GM12878 (cell line): ENCODE data around the gene FGB. TPM values are rescaled to one million over a fixed set of nuclear protein-coding genes. Genes with fewer than 3 reads are reported as not detected.

Source experiments
- ATAC-seq: fragments of 200-7000 bp; cut with Tn5 transposase; 3 replicates; pipeline ENCODE4 v1.9.1; 2020; ENCODE audit warnings: mild to moderate bottlenecking, moderate library complexity
- BruUV-seq: library from RNA; stranded (reverse); fragments of 400-500 nt; replicated peaks from 2 replicates; lab custom pipeline; 2021; lab: Mats Ljungman, UMichigan
- CTCF ChIA-PET: fragments of 300-600 bp; sonication (Branson Sonifier 250); formaldehyde crosslinking; extraction: SDS; loops from one replicate; lab custom pipeline; 2021; ENCODE audit warnings: inconsistent platforms; lab: Yijun Ruan, JAX
- POLR2A ChIA-PET: fragments of 350-600 bp; formaldehyde crosslinking; extraction: SDS; loops from one replicate; lab custom pipeline; 2021; ENCODE audit warnings: inconsistent platforms; lab: Charles Lee
- RAD21 ChIA-PET: fragments of 300-600 bp; sonication (Branson Sonifier 250); formaldehyde crosslinking; loops from one replicate; lab custom pipeline; 2023; ENCODE audit warnings: antibody characterized with exemption; ENCODE audit not compliant: unreplicated experiment; lab: Charles Lee
- SMC1A ChIA-PET: fragments of 300-600 bp; sonication (Branson Sonifier 250); formaldehyde crosslinking; loops from one replicate; lab custom pipeline; 2023; ENCODE audit not compliant: unreplicated experiment, uncharacterized antibody; lab: Charles Lee
- DNase-seq: peaks from one replicate; pipeline ENCODE4 v3.0.0-alpha.2; 2011; ENCODE audit warnings: low read depth, low spot score
- FAIRE-seq: peaks from 3 replicates; lab custom pipeline; 2011; peaks lifted over from hg19 to GRCh38; lab: Jason Lieb, UNC
- H2AFZ ChIP-seq: 2 replicates; pipeline ENCODE4 v1.6.0; 2011; ENCODE audit warnings: low read depth, low read length, control low read depth; ENCODE audit not compliant: control insufficient read depth
- H3K27ac ChIP-seq: 2 replicates; pipeline ENCODE4 v1.5.1; 2011; ENCODE audit warnings: control low read depth; ENCODE audit not compliant: control insufficient read depth, insufficient read depth
- H3K27me3 ChIP-seq, 2 experiments: replicated peaks in 1 of 2; 2 replicates each; pipeline versions ENCODE4 v1.6.0 to v1.6.1; 2011; ENCODE audit warnings: low read length in 1 of 2; ENCODE audit not compliant: control insufficient read depth in 2 of 2, insufficient read depth in 2 of 2
- H3K36me3 ChIP-seq, 2 experiments: 2 replicates each; pipeline ENCODE4 v1.5.1; 2011; ENCODE audit warnings: low read length in 1 of 2; ENCODE audit not compliant: control insufficient read depth in 2 of 2, insufficient read depth in 2 of 2
- H3K4me1 ChIP-seq: 2 replicates; pipeline ENCODE4 v1.6.1; 2011; ENCODE audit warnings: mild to moderate bottlenecking, low read length, moderate library complexity, mixed read lengths; ENCODE audit not compliant: control insufficient read depth, insufficient read depth
- H3K4me2 ChIP-seq: 2 replicates; pipeline ENCODE4 v1.6.0; 2011; ENCODE audit warnings: control low read depth; ENCODE audit not compliant: control insufficient read depth, insufficient read depth
- H3K4me3 ChIP-seq: fragments of 200-600 bp; sonication (generic); 2 replicates; pipeline ENCODE4 v1.5.1; 2016
- H3K79me2 ChIP-seq: 2 replicates; pipeline ENCODE4 v1.6.0; 2011; ENCODE audit warnings: low read length; ENCODE audit not compliant: control insufficient read depth, insufficient read depth
- H3K9ac ChIP-seq: 2 replicates; pipeline ENCODE4 v1.8.0; 2011; ENCODE audit warnings: low read length, control low read depth, mixed read lengths; ENCODE audit not compliant: control insufficient read depth, insufficient read depth
- H3K9me3 ChIP-seq: replicated peaks from 3 replicates; pipeline ENCODE4 v1.5.1; 2011; ENCODE audit warnings: mild to moderate bottlenecking, low read length; ENCODE audit not compliant: control insufficient read depth, insufficient read depth
- H4K20me1 ChIP-seq: 2 replicates; pipeline ENCODE4 v1.6.0; 2011; ENCODE audit not compliant: control insufficient read depth, insufficient read depth
- ASH2L ChIP-seq: fragments of 300-600, 200-600 bp; sonication (generic); IDR thresholded peaks from 2 replicates; pipeline ENCODE4 v1.6.1; 2017; ENCODE audit warnings: low read depth, mild to moderate bottlenecking, borderline replicate concordance
- CHD2 ChIP-seq: IDR thresholded peaks from 2 replicates; pipeline ENCODE4 v1.6.1; 2011; ENCODE audit warnings: low read depth, low read length, improper control_type of control experiment, borderline replicate concordance
- DPF2 ChIP-seq: fragments of 450-650 bp; IDR thresholded peaks from 2 replicates; pipeline ENCODE4 v1.6.1; 2017; ENCODE audit warnings: mild to moderate bottlenecking
- ETV6 ChIP-seq, 2 experiments: fragments of 450-650 bp in 1 of 2; IDR thresholded peaks in 1 of 2; conservative IDR thresholded peaks in 1 of 2; 2 replicates each; pipeline ENCODE4 v1.6.1; 2014; ENCODE audit warnings: antibody characterized with exemption in 1 of 2, borderline replicate concordance in 1 of 2, low read depth in 1 of 2, mild to moderate bottlenecking in 1 of 2, moderate library complexity in 1 of 2
- GATAD2B ChIP-seq: fragments of 450-650 bp; conservative IDR thresholded peaks from 2 replicates; pipeline ENCODE4 v1.6.1; 2017; ENCODE audit warnings: low read depth, mild to moderate bottlenecking, moderate library complexity
- IKZF2 ChIP-seq, 2 experiments: fragments of 450-650 bp; IDR thresholded peaks; 2 replicates each; pipeline ENCODE4 v1.6.1; 2017; ENCODE audit warnings: mild to moderate bottlenecking in 2 of 2, moderate library complexity in 2 of 2
- JUNB ChIP-seq: IDR thresholded peaks from 2 replicates; pipeline ENCODE4 v1.6.1; 2016; ENCODE audit warnings: antibody characterized with exemption, mild to moderate bottlenecking
- JUND ChIP-seq: IDR thresholded peaks from 2 replicates; pipeline ENCODE4 v1.6.1; 2012; ENCODE audit warnings: low read depth, mild to moderate bottlenecking, low read length, improper control_type of control experiment, moderate library complexity
- MLLT1 ChIP-seq: fragments of 450-650 bp; IDR thresholded peaks from 2 replicates; pipeline ENCODE4 v1.6.1; 2016; ENCODE audit warnings: mild to moderate bottlenecking
- MYB ChIP-seq: fragments of 150-350 bp; IDR thresholded peaks from 2 replicates; pipeline ENCODE4 v1.6.1; 2014; ENCODE audit warnings: mild to moderate bottlenecking, low read depth, low read length, borderline replicate concordance
- RAD21 ChIP-seq: IDR thresholded peaks from 2 replicates; pipeline ENCODE4 v1.6.1; 2011; ENCODE audit warnings: mild to moderate bottlenecking, low read depth, low read length, moderate library complexity; ENCODE audit not compliant: insufficient read depth
- RBBP5 ChIP-seq: fragments of 200-600 bp; sonication (generic); conservative IDR thresholded peaks from 2 replicates; pipeline ENCODE4 v1.6.1; 2016
- RCOR1 ChIP-seq: conservative IDR thresholded peaks from 2 replicates; pipeline ENCODE4 v1.6.1; 2012; ENCODE audit warnings: low read depth, low read length, improper control_type of control experiment
- SIN3A ChIP-seq: IDR thresholded peaks from 2 replicates; pipeline ENCODE4 v1.6.1; 2012; ENCODE audit warnings: low read depth, low read length, improper control_type of control experiment
- SRF ChIP-seq, 2 experiments: IDR thresholded peaks; 2 replicates each; pipeline ENCODE4 v1.6.1; 2011; ENCODE audit warnings: low read depth in 2 of 2, low read length in 2 of 2, mild to moderate bottlenecking in 1 of 2, moderate library complexity in 1 of 2
- STAT1 ChIP-seq: fragments of 450-650 bp; conservative IDR thresholded peaks from 2 replicates; pipeline ENCODE4 v1.6.1; 2014; ENCODE audit warnings: antibody characterized with exemption, mild to moderate bottlenecking
- USF2 ChIP-seq: IDR thresholded peaks from 2 replicates; pipeline ENCODE4 v1.6.1; 2011; ENCODE audit warnings: low read depth, low read length, improper control_type of control experiment, borderline replicate concordance
- WGBS: methylation state at CpG from one replicate; pipeline ENCODE4 v1.1.6; 2016; ENCODE audit warnings: low lambda C conversion rate; ENCODE audit not compliant: insufficient replicate concordance, insufficient coverage; ENCODE audit errors: missing lambda C conversion rate; 5-methylcytosine and 5-hydroxymethylcytosine counted together
- in situ Hi-C: fragments of 300-500 bp; cut with MboI; formaldehyde crosslinking; loops from 9 replicates; pipeline ENCODE4 v1.14.3; 2018; ENCODE audit warnings: mixed read lengths
- intact Hi-C: fragments of 100-400 bp; cut with micrococcal nuclease; formaldehyde crosslinking; loops from one replicate; pipeline ENCODE4 v1.14.2; 2022; ENCODE audit not compliant: unreplicated experiment
- polyA plus RNA-seq, 11 experiments: library from polyadenylated mRNA; depleted of rRNA in 4 of 11; unstranded in 6 of 11; stranded (reverse) in 5 of 11; fragments of >200 nt; fragmentation: Nextera tagmentation in 4 of 11; fragmentation: Illumina TruSeq in 1 of 11; extraction: Ambion mirVana in 4 of 11; extraction: Trizol in 1 of 11; gene quantifications; 1 replicate in 1 of 11; 2 replicates in 10 of 11; pipeline versions ENCODE4 v1.2.1 to v1.2.3, GENCODE V29; 2011 to 2016; ENCODE audit warnings: inconsistent platforms in 2 of 11, missing spikeins in 2 of 11, low read depth in 1 of 11
- total RNA-seq, 4 experiments: library from RNA; depleted of rRNA in 3 of 4; stranded (reverse); fragments of >200 nt in 3 of 4; fragmentation: Illumina TruSeq in 1 of 4; extraction: Trizol in 1 of 4; gene quantifications; 2 replicates each; pipeline versions ENCODE4 v1.2.1 to v1.2.3, GENCODE V29; 2013 to 2021
- TF ChIP-seq, protein P1 (sequence below): IDR thresholded peaks from 2 replicates; pipeline ENCODE4 v1.6.1; 2012; ENCODE audit warnings: low read depth, low read length, improper control_type of control experiment
- TF ChIP-seq, protein P2 (sequence below): fragments of 450-650 bp; conservative IDR thresholded peaks from 2 replicates; pipeline ENCODE4 v1.6.1; 2017; ENCODE audit warnings: mild to moderate bottlenecking, moderate library complexity

The FGB gene
- total and polyA plus RNA-seq, 10 of the 15 experiments (the other 5 are each of a cell fraction or from before 2014, with no cell fraction given) = 0.04 to 2.7 TPM; not detected in 8

DNA sequence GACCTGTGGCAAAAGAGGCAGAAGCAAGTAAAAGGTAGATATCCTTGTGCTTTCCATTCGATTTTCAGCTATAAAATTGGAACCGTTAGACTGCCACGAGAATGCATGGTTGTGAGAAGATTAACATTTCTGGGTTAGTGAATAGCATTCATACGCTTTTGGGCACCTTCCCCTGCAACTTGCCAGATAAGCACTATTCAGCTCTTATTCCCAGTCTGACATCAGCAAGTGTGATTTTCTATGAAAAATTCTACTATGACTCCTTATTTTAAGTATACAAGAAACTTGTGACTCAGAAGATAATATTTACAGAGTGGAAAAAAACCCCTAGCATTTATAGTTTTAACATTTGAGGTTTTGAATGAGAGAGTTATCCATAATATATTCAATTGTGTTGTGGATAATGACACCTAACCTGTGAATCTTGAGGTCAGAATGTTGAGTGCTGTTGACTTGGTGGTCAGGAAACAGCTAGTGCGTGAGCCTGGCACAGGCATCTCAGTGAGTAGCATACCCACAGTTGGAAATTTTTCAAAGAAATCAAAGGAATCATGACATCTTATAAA lies 3.9 kb downstream of the FGB start (continued):
- TF ChIP-seq, protein P1, sequence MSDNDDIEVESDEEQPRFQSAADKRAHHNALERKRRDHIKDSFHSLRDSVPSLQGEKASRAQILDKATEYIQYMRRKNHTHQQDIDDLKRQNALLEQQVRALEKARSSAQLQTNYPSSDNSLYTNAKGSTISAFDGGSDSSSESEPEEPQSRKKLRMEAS = no peak
- TF ChIP-seq JUND (no peak), SRF (IDR thresholded peaks at IDR 0.05; ENCODE audit: low read depth in 2 of 2, low read length in 2 of 2) (no peak), GATAD2B (no peak), DPF2 (no peak), RAD21 (no peak), SIN3A (no peak), IKZF2 (IDR thresholded peaks at IDR 0.05) (no peak), ETV6 (conservative IDR thresholded peaks at IDR 0.05 in 1 of 2, IDR thresholded peaks at IDR 0.05 in 1 of 2; ENCODE audit: borderline replicate concordance in 1 of 2, low read depth in 1 of 2) (no peak)

DNA sequence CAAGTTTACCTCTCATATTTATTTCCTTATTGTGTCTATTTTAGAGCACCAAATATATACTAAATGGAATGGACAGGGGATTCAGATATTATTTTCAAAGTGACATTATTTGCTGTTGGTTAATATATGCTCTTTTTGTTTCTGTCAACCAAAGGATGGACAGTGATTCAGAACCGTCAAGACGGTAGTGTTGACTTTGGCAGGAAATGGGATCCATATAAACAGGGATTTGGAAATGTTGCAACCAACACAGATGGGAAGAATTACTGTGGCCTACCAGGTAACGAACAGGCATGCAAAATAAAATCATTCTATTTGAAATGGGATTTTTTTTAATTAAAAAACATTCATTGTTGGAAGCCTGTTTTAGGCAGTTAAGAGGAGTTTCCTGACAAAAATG lies 6.2 kb downstream of the FGB start:
- in situ Hi-C loops = no loop called here
- H4K20me1 ChIP-seq = no peaks in the 10 kb centered on the region
- no peaks in the 10 kb centered on the region for H3K36me3 ChIP-seq
- H3K4me1 ChIP-seq = no peaks in the 10 kb centered on the region
- no peak overlapping the region for H3K9ac ChIP-seq
- H2AFZ ChIP-seq = no peak overlapping the region
- no peaks in the 10 kb centered on the region for H3K79me2 ChIP-seq
- no peaks in the 10 kb centered on the region for H3K9me3 ChIP-seq
- no peak overlapping the region for H3K4me2 ChIP-seq
- no peak overlapping the region for H3K27ac ChIP-seq
- ATAC-seq = no peak
- no peak overlapping the region for H3K4me3 ChIP-seq
- ChIA-PET POLR2A (no interaction called here), RAD21 (no interaction called here), CTCF (interaction anchor here (1.0 to 5.9 kb wide), 4 partner anchors 10 to 54 kb away, joined by 3 to 32 read pairs (median 6); no protein-coding TSS in a partner anchor), SMC1A (interaction anchor here (1.6 kb wide), 1 partner anchor 10 kb away, joined by 7 read pairs; no protein-coding TSS in a partner anchor)
- no peak for DNase-seq
- H3K27me3 ChIP-seq = no peaks in the 10 kb centered on the region; a peak in 1 of 4 replicates
- BruUV-seq = no TSS peak
- no peak for FAIRE-seq
- WGBS = 13% methylated on average over 3 of the region's 3 CpGs
- intact Hi-C loops = no loop called here
- TF ChIP-seq RBBP5 = no peak
- no peak for TF ChIP-seq MYB
- no peak for TF ChIP-seq RCOR1
- TF ChIP-seq JUNB = no peak
- no peak for TF ChIP-seq ASH2L
- TF ChIP-seq CHD2 = no peak
- no peak for TF ChIP-seq ETV6 (conservative IDR thresholded peaks at IDR 0.05 in 1 of 2, IDR thresholded peaks at IDR 0.05 in 1 of 2; ENCODE audit: borderline replicate concordance in 1 of 2, low read depth in 1 of 2)
- TF ChIP-seq, protein P2, sequence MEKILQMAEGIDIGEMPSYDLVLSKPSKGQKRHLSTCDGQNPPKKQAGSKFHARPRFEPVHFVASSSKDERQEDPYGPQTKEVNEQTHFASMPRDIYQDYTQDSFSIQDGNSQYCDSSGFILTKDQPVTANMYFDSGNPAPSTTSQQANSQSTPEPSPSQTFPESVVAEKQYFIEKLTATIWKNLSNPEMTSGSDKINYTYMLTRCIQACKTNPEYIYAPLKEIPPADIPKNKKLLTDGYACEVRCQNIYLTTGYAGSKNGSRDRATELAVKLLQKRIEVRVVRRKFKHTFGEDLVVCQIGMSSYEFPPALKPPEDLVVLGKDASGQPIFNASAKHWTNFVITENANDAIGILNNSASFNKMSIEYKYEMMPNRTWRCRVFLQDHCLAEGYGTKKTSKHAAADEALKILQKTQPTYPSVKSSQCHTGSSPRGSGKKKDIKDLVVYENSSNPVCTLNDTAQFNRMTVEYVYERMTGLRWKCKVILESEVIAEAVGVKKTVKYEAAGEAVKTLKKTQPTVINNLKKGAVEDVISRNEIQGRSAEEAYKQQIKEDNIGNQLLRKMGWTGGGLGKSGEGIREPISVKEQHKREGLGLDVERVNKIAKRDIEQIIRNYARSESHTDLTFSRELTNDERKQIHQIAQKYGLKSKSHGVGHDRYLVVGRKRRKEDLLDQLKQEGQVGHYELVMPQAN = no peak
- TF ChIP-seq STAT1 = no peak
- no peak for TF ChIP-seq USF2
- no peak for TF ChIP-seq MLLT1
